ENCODE results near the gene AGFG1.

The AGFG1 gene

GRCh38 chr2:227464361-227464760, 7.6 kb upstream of the AGFG1 start:
- Histone ChIP-seq H3K23ac (ENCODE audit: low read depth, low read length, poor library complexity) (no peak overlapping the region), H3K36me3 (replicated peaks in 1 of 2; ENCODE audit: control insufficient read depth in 2 of 2, insufficient read depth in 2 of 2, low read length in 2 of 2) (no peaks in the 10 kb centered on the region), H2BK12ac (ENCODE audit: low read length) (no peak overlapping the region), H3K79me1 (ENCODE audit: low read depth, low read length) (no peaks in the 10 kb centered on the region), H3K4me3 (ENCODE audit: low read length in 2 of 2) (no peak overlapping the region), H2BK5ac (ENCODE audit: low read length) (no peak overlapping the region), H2BK15ac (ENCODE audit: low read length) (no peak overlapping the region), H3K9ac (ENCODE audit: low read depth, low read length, poor library complexity) (no peak overlapping the region), H3K14ac (ENCODE audit: low read length) (no peak overlapping the region), H3K4me1 (ENCODE audit: control insufficient read depth in 2 of 2, insufficient read depth in 1 of 2, low read depth in 1 of 2, low read length in 2 of 2) (peaks cover 0 to 5% of the 10 kb centered on the region in 2 donors), H3K9me3 (replicated peaks in 1 of 2; ENCODE audit: control insufficient read depth in 2 of 2, insufficient read depth in 1 of 2, low read depth in 1 of 2, low read length in 2 of 2) (no peaks in the 10 kb centered on the region), H3K27ac (replicated peaks; ENCODE audit: low read length) (no peak overlapping the region), H2AFZ (ENCODE audit: low read length) (no peak overlapping the region), H2BK120ac (ENCODE audit: low read depth, low read length) (no peak overlapping the region), H3K4me2 (ENCODE audit: insufficient read depth, low read length, poor library complexity, severe bottlenecking) (no peak overlapping the region), H3K4ac (ENCODE audit: low read length) (no peak overlapping the region), H4K91ac (ENCODE audit: low read depth, low read length, poor library complexity) (no peak overlapping the region), H4K8ac (ENCODE audit: low read depth, low read length) (no peak overlapping the region), H3K18ac (ENCODE audit: low read length) (no peak overlapping the region), H3K27me3 (ENCODE audit: control insufficient read depth in 3 of 3, insufficient read depth in 3 of 3, low read depth in 1 of 3, low read length in 3 of 3) (no peaks in the 10 kb centered on the region), H2AK5ac (ENCODE audit: low read depth, low read length) (no peak overlapping the region)
- no peak for DNase-seq (ENCODE audit: low spot score)
- WGBS, 2 donors (ENCODE audit: extremely low coverage in 2 of 2, insufficient read length in 2 of 2, insufficient replicate concordance in 1 of 2) = no CpG with 5 or more reads among the region's 3 CpGs

GRCh38 chr2:227464851-227465250, 7.1 kb upstream of the AGFG1 start:
- H3K9ac ChIP-seq (ENCODE audit: low read depth, low read length, poor library complexity) = no peak overlapping the region
- no peaks in the 10 kb centered on the region for H3K9me3 ChIP-seq (replicated peaks in 1 of 2; ENCODE audit: control insufficient read depth in 2 of 2, insufficient read depth in 1 of 2, low read depth in 1 of 2, low read length in 2 of 2)
- no peak overlapping the region for H3K4me2 ChIP-seq (ENCODE audit: insufficient read depth, low read length, poor library complexity, severe bottlenecking)
- H4K91ac ChIP-seq (ENCODE audit: low read depth, low read length, poor library complexity) = no peak overlapping the region
- H2BK15ac ChIP-seq (ENCODE audit: low read length) = peak overlapping the region; percentile 28
- H2BK120ac ChIP-seq (ENCODE audit: low read depth, low read length) = no peak overlapping the region
- no peak overlapping the region for H3K4me3 ChIP-seq (ENCODE audit: low read length in 2 of 2)
- no peak overlapping the region for H2BK5ac ChIP-seq (ENCODE audit: low read length)
- H2AFZ ChIP-seq (ENCODE audit: low read length) = no peak overlapping the region
- no peak for DNase-seq (ENCODE audit: low spot score)
- no peaks in the 10 kb centered on the region for H3K79me1 ChIP-seq (ENCODE audit: low read depth, low read length)
- peaks cover 0 to 5% of the 10 kb centered on the region in 2 donors for H3K4me1 ChIP-seq (ENCODE audit: control insufficient read depth in 2 of 2, insufficient read depth in 1 of 2, low read depth in 1 of 2, low read length in 2 of 2)
- no peak overlapping the region for H3K4ac ChIP-seq (ENCODE audit: low read length)
- H3K36me3 ChIP-seq (replicated peaks in 1 of 2; ENCODE audit: control insufficient read depth in 2 of 2, insufficient read depth in 2 of 2, low read length in 2 of 2) = no peaks in the 10 kb centered on the region
- H2BK12ac ChIP-seq (ENCODE audit: low read length) = no peak overlapping the region
- H3K18ac ChIP-seq (ENCODE audit: low read length) = no peak overlapping the region
- H2AK5ac ChIP-seq (ENCODE audit: low read depth, low read length) = no peak overlapping the region
- H3K27me3 ChIP-seq (ENCODE audit: control insufficient read depth in 3 of 3, insufficient read depth in 3 of 3, low read depth in 1 of 3, low read length in 3 of 3) = no peaks in the 10 kb centered on the region
- no peak overlapping the region for H4K8ac ChIP-seq (ENCODE audit: low read depth, low read length)
- no peak overlapping the region for H3K27ac ChIP-seq (replicated peaks; ENCODE audit: low read length)
- no peak overlapping the region for H3K23ac ChIP-seq (ENCODE audit: low read depth, low read length, poor library complexity)
- WGBS, 2 donors (ENCODE audit: extremely low coverage in 2 of 2, insufficient read length in 2 of 2, insufficient replicate concordance in 1 of 2) = no CpG with 5 or more reads among the region's 7 CpGs
- no peak overlapping the region for H3K14ac ChIP-seq (ENCODE audit: low read length)

- no peak overlapping the region for H3K4me2 ChIP-seq (ENCODE audit: insufficient read depth, low read length, poor library complexity, severe bottlenecking)
- H3K9ac ChIP-seq (ENCODE audit: low read depth, low read length, poor library complexity) = no peak overlapping the region
- no peak overlapping the region for H4K91ac ChIP-seq (ENCODE audit: low read depth, low read length, poor library complexity)
- no peak overlapping the region for H2BK5ac ChIP-seq (ENCODE audit: low read length)
- H2BK120ac ChIP-seq (ENCODE audit: low read depth, low read length) = no peak overlapping the region
- no peak overlapping the region for H3K14ac ChIP-seq (ENCODE audit: low read length)
- no peak overlapping the region for H3K4me3 ChIP-seq (ENCODE audit: low read length in 2 of 2)
- WGBS, 2 donors (ENCODE audit: extremely low coverage in 2 of 2, insufficient read length in 2 of 2, insufficient replicate concordance in 1 of 2) = no CpG with 5 or more reads among the region's 5 CpGs
- no peak overlapping the region for H3K27ac ChIP-seq (replicated peaks; ENCODE audit: low read length)
- no peak overlapping the region for H3K18ac ChIP-seq (ENCODE audit: low read length)
- no peak overlapping the region for H3K4ac ChIP-seq (ENCODE audit: low read length)
- no peak overlapping the region for H2AK5ac ChIP-seq (ENCODE audit: low read depth, low read length)
- H3K27me3 ChIP-seq (ENCODE audit: control insufficient read depth in 3 of 3, insufficient read depth in 3 of 3, low read depth in 1 of 3, low read length in 3 of 3) = no peaks in the 10 kb centered on the region
- H2AFZ ChIP-seq (ENCODE audit: low read length) = peak overlapping the region; percentile 63
- H3K4me1 ChIP-seq (ENCODE audit: control insufficient read depth in 2 of 2, insufficient read depth in 1 of 2, low read depth in 1 of 2, low read length in 2 of 2) = peaks cover 0 to 5% of the 10 kb centered on the region in 2 donors
- no peak for DNase-seq (ENCODE audit: low spot score)
- H2BK12ac ChIP-seq (ENCODE audit: low read length) = no peak overlapping the region
- H3K36me3 ChIP-seq (replicated peaks in 1 of 2; ENCODE audit: control insufficient read depth in 2 of 2, insufficient read depth in 2 of 2, low read length in 2 of 2) = no peaks in the 10 kb centered on the region
- H3K9me3 ChIP-seq (replicated peaks in 1 of 2; ENCODE audit: control insufficient read depth in 2 of 2, insufficient read depth in 1 of 2, low read depth in 1 of 2, low read length in 2 of 2) = no peaks in the 10 kb centered on the region
- H2BK15ac ChIP-seq (ENCODE audit: low read length) = no peak overlapping the region
- H3K23ac ChIP-seq (ENCODE audit: low read depth, low read length, poor library complexity) = no peak overlapping the region
- H3K79me1 ChIP-seq (ENCODE audit: low read depth, low read length) = no peaks in the 10 kb centered on the region
- H4K8ac ChIP-seq (ENCODE audit: low read depth, low read length) = no peak overlapping the region
Measured at GRCh38 chr2:227466887-227467600, 4.9 kb upstream of the AGFG1 start.

- Histone ChIP-seq H2BK15ac (ENCODE audit: low read length) (no peak overlapping the region), H2BK12ac (ENCODE audit: low read length) (no peak overlapping the region), H3K27me3 (ENCODE audit: control insufficient read depth in 3 of 3, insufficient read depth in 3 of 3, low read depth in 1 of 3, low read length in 3 of 3) (no peaks in the 10 kb centered on the region), H3K79me1 (ENCODE audit: low read depth, low read length) (no peaks in the 10 kb centered on the region), H2AFZ (ENCODE audit: low read length) (peak overlapping the region; percentile 87), H3K4me1 (ENCODE audit: control insufficient read depth in 2 of 2, insufficient read depth in 1 of 2, low read depth in 1 of 2, low read length in 2 of 2) (peaks cover 0 to 10% of the 10 kb centered on the region in 2 donors), H3K23ac (ENCODE audit: low read depth, low read length, poor library complexity) (no peak overlapping the region), H3K14ac (ENCODE audit: low read length) (no peak overlapping the region), H2BK120ac (ENCODE audit: low read depth, low read length) (no peak overlapping the region), H4K8ac (ENCODE audit: low read depth, low read length) (no peak overlapping the region), H3K4ac (ENCODE audit: low read length) (no peak overlapping the region), H2BK5ac (ENCODE audit: low read length) (no peak overlapping the region), H4K91ac (ENCODE audit: low read depth, low read length, poor library complexity) (no peak overlapping the region), H3K36me3 (replicated peaks in 1 of 2; ENCODE audit: control insufficient read depth in 2 of 2, insufficient read depth in 2 of 2, low read length in 2 of 2) (peaks cover 0 to 6% of the 10 kb centered on the region in 2 donors), H2AK5ac (ENCODE audit: low read depth, low read length) (no peak overlapping the region), H3K9me3 (replicated peaks in 1 of 2; ENCODE audit: control insufficient read depth in 2 of 2, insufficient read depth in 1 of 2, low read depth in 1 of 2, low read length in 2 of 2) (no peaks in the 10 kb centered on the region), H3K18ac (ENCODE audit: low read length) (no peak overlapping the region), H3K4me2 (ENCODE audit: insufficient read depth, low read length, poor library complexity, severe bottlenecking) (no peak overlapping the region), H3K4me3 (ENCODE audit: low read length in 2 of 2) (no peak overlapping the region), H3K9ac (ENCODE audit: low read depth, low read length, poor library complexity) (no peak overlapping the region), H3K27ac (replicated peaks; ENCODE audit: low read length) (no peak overlapping the region)
- no CpG with 5 or more reads among the region's 7 CpGs for WGBS, 2 donors (ENCODE audit: extremely low coverage in 2 of 2, insufficient read length in 2 of 2, insufficient replicate concordance in 1 of 2)
- no peak for DNase-seq (ENCODE audit: low spot score)
Measured at GRCh38 chr2:227471412-227471811, 544 bp upstream of the AGFG1 start.

All from neuronal stem cell (in vitro differentiated cells).